ENCODE data around the gene PLCH1. TPM values are rescaled to one million over a fixed set of nuclear protein-coding genes. Genes with fewer than 3 reads are reported as not detected.
A peak's percentile ranks its signal among the peaks of the same experiment; 100 is the strongest.

Gene PLCH1
- total and polyA plus RNA-seq, 2 of the 8 experiments (the other 6 are each of a cell fraction or from before 2014, with no cell fraction given) = 5.8 to 17.2 TPM

DNA sequence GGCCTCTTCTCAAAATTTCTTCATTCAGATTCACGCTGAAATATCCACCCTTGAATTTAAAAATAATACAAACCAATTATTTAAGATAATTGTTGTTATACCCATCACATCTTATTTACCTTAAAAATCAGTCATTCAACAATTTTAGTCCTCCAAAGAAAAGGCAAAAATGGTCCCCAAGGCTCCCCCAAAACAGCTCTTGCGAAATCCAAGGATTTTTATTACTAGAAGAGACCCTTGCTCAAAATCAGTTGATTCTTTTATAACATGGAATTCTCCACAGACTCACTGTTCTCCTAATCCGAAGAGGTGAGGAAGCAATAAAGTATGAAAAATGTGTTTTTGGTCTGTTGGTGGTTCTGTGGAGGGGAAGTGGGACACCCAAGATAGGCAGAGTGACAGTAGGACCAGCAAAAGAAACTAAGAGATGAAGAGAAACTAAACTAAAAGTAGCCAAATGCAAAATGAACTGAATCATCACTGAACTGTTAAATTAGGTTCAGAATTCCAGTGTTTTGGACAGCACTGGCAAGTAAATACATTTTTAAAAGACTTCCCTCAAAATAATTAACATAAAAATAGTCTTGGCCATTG lies 19.1 kb upstream of the PLCH1 start:
- H3K23ac ChIP-seq (ENCODE audit: insufficient read length) = no peak overlapping the region
- FAIRE-seq = no peak
- H3K4me3 ChIP-seq (ENCODE audit: extremely low read depth in 1 of 4, insufficient read depth in 2 of 4, low read depth in 3 of 4, low read length in 4 of 4) = no peak overlapping the region
- WGBS, 2 experiments (ENCODE audit: extremely low coverage in 1 of 2, insufficient coverage in 1 of 2, insufficient read length in 1 of 2, insufficient replicate concordance in 2 of 2, low coverage in 1 of 2, low lambda C conversion rate in 2 of 2, missing lambda C conversion rate in 1 of 2) = 86% methylated on average over 3 of the region's 3 CpGs; no CpG with 5 or more reads in 1 of the 2 experiments
- H3K27ac ChIP-seq (ENCODE audit: low read depth, low read length) = no peak overlapping the region
- no peak overlapping the region for H2AK5ac ChIP-seq (ENCODE audit: low read depth, low read length)
- POLR2A ChIA-PET (ENCODE audit: partially characterized antibody) = no interaction called here
- no peak overlapping the region for H3K56ac ChIP-seq (replicated peaks; ENCODE audit: insufficient read length, low read depth, low read length)
- no peaks in the 10 kb centered on the region for H3K27me3 ChIP-seq (replicated peaks in 1 of 4; ENCODE audit: control insufficient read depth in 3 of 4, extremely low read depth in 1 of 4, insufficient read depth in 3 of 4, low read length in 3 of 4)
- H3K23me2 ChIP-seq (ENCODE audit: low read depth, low read length) = no peaks in the 10 kb centered on the region
- no peak overlapping the region for H4K8ac ChIP-seq (ENCODE audit: extremely low read depth, insufficient read depth, low read length)
- H4K91ac ChIP-seq (replicated peaks; ENCODE audit: insufficient read length, low read length) = no peak overlapping the region
- no peaks in the 10 kb centered on the region for H4K20me1 ChIP-seq (replicated peaks in 1 of 2; ENCODE audit: control insufficient read depth in 1 of 2, insufficient read depth in 2 of 2, low read length in 2 of 2)
- no peak overlapping the region for H2BK120ac ChIP-seq (replicated peaks; ENCODE audit: low read depth, low read length)
- no peak overlapping the region for H2BK20ac ChIP-seq (ENCODE audit: low read length)
- no peaks in the 10 kb centered on the region for H3K79me1 ChIP-seq (ENCODE audit: low read depth, low read length)
- H2BK15ac ChIP-seq (ENCODE audit: low read length) = no peak overlapping the region
- no peak overlapping the region for H2AFZ ChIP-seq (ENCODE audit: low read length)
- H3K9ac ChIP-seq (replicated peaks in 1 of 4; ENCODE audit: extremely low read depth in 1 of 4, low read depth in 3 of 4, low read length in 3 of 4) = no peak overlapping the region
- no peak for DNase-seq (ENCODE audit: low read depth in 1 of 2, low spot score in 2 of 2)
- CTCF ChIA-PET (ENCODE audit: partially characterized antibody) = no interaction called here
- H3K4me1 ChIP-seq (replicated peaks in 1 of 4; ENCODE audit: control insufficient read depth in 3 of 4, insufficient read depth in 4 of 4, low read length in 3 of 4) = no peaks in the 10 kb centered on the region; a peak in 1 of 7 replicates
- no peaks in the 10 kb centered on the region for H3K36me3 ChIP-seq (ENCODE audit: control insufficient read depth in 2 of 4, insufficient read depth in 4 of 4, low read length in 3 of 4)
- H3K4me2 ChIP-seq (ENCODE audit: insufficient read depth in 1 of 2, low read depth in 2 of 2, low read length in 2 of 2) = no peak overlapping the region
- H2BK5ac ChIP-seq (ENCODE audit: low read depth, low read length) = no peak overlapping the region
- no peaks in the 10 kb centered on the region for H3K9me3 ChIP-seq (ENCODE audit: insufficient read depth in 2 of 2, low read depth in 1 of 2, low read length in 1 of 2)
- H3K79me2 ChIP-seq (ENCODE audit: control insufficient read depth in 1 of 2, insufficient read depth in 2 of 2, low read length in 2 of 2) = no peaks in the 10 kb centered on the region
- no peak overlapping the region for H3K18ac ChIP-seq (ENCODE audit: extremely low read depth, low read length)
- TF ChIP-seq, protein P1, sequence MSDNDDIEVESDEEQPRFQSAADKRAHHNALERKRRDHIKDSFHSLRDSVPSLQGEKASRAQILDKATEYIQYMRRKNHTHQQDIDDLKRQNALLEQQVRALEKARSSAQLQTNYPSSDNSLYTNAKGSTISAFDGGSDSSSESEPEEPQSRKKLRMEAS (IDR thresholded peaks at IDR 0.05) = no peak
- peak; percentile 33; the same call in 1 of the 2 replicates for TF ChIP-seq CEBPB (IDR thresholded peaks at IDR 0.05; ENCODE audit: low read depth, low read length)
- no peak overlapping the region for H3K4ac ChIP-seq (replicated peaks; ENCODE audit: insufficient read length, low read depth, low read length)
- no peak overlapping the region for H4K5ac ChIP-seq (ENCODE audit: insufficient read length, low read depth, low read length)
- H2BK12ac ChIP-seq (ENCODE audit: low read depth, low read length) = no peak overlapping the region
- H3K14ac ChIP-seq (ENCODE audit: insufficient read length) = no peak overlapping the region

All from H1 (cell line).